Liver (tissue), 9 donors: Measurements from ENCODE around the gene PPP1R13B. TPM values are rescaled to one million over a fixed set of nuclear protein-coding genes. Genes with fewer than 3 reads are reported as not detected.

ENCODE experiments used
- DNase-seq: peaks from one replicate; pipeline ENCODE4 v3.0.0-alpha.2; 2017; ENCODE audit warnings: low spot score
- H3K27ac ChIP-seq, 2 donors: one replicate each; pipeline ENCODE4 v1.7.0; 2013; ENCODE audit warnings: inconsistent platforms in 2 of 2, low read length in 2 of 2, control low read depth in 1 of 2, low read depth in 1 of 2, mild to moderate bottlenecking in 1 of 2
- H3K27me3 ChIP-seq, 4 donors: one replicate each; pipeline versions ENCODE4 v1.6.1 to v1.7.0; 2013; ENCODE audit warnings: low read length in 3 of 4, inconsistent platforms in 1 of 4, mild to moderate bottlenecking in 1 of 4, moderate library complexity in 1 of 4; ENCODE audit not compliant: control insufficient read depth in 4 of 4, insufficient read depth in 4 of 4
- H3K36me3 ChIP-seq, 4 donors: one replicate each; pipeline versions ENCODE4 v1.6.1 to v1.7.0; 2013; ENCODE audit warnings: low read length in 3 of 4, mild to moderate bottlenecking in 3 of 4, low read depth in 1 of 4, moderate library complexity in 1 of 4; ENCODE audit not compliant: control insufficient read depth in 4 of 4, insufficient read depth in 3 of 4
- H3K4me1 ChIP-seq, 4 donors: one replicate each; pipeline versions ENCODE4 v1.6.1 to v1.7.0; 2013; ENCODE audit warnings: low read length in 3 of 4, mild to moderate bottlenecking in 3 of 4, moderate library complexity in 1 of 4; ENCODE audit not compliant: control insufficient read depth in 4 of 4, insufficient read depth in 4 of 4
- H3K4me3 ChIP-seq, 3 donors: one replicate each; pipeline versions ENCODE4 v1.6.1 to v1.7.0; 2013; ENCODE audit warnings: low read length in 3 of 3, control low read depth in 1 of 3, low read depth in 1 of 3, mild to moderate bottlenecking in 1 of 3
- H3K9ac ChIP-seq, 2 donors: one replicate each; pipeline ENCODE4 v1.7.0; 2013; ENCODE audit warnings: low read length in 2 of 2, mild to moderate bottlenecking in 2 of 2, moderate library complexity in 2 of 2, control low read depth in 1 of 2, low read depth in 1 of 2
- H3K9me3 ChIP-seq, 4 donors: one replicate each; pipeline versions ENCODE4 v1.6.1 to v1.7.0; 2013; ENCODE audit warnings: low read length in 3 of 4; ENCODE audit not compliant: control insufficient read depth in 4 of 4
- ATF3 ChIP-seq: IDR thresholded peaks from 2 replicates; pipeline ENCODE4 v1.6.1; 2016; ENCODE audit warnings: antibody characterized with exemption
- CTCF ChIP-seq: fragments of 150-350 bp; IDR thresholded peaks from 2 replicates; pipeline ENCODE4 v1.5.1; 2017; ENCODE audit warnings: improper control_type of control experiment, low read depth, low read length; ENCODE audit not compliant: missing input control
- FOXA1 ChIP-seq: IDR thresholded peaks from 2 replicates; pipeline ENCODE4 v1.6.1; 2016; ENCODE audit warnings: antibody characterized with exemption
- FOXA2 ChIP-seq: IDR thresholded peaks from 2 replicates; pipeline ENCODE4 v1.6.1; 2016; ENCODE audit warnings: antibody characterized with exemption
- GABPA ChIP-seq, 2 donors: IDR thresholded peaks in 1 of 2; conservative IDR thresholded peaks in 1 of 2; 2 replicates each; pipeline ENCODE4 v1.6.1; 2016; ENCODE audit warnings: antibody characterized with exemption in 2 of 2, mild to moderate bottlenecking in 1 of 2, moderate library complexity in 1 of 2
- HNF4A ChIP-seq, 2 donors: conservative IDR thresholded peaks; 2 replicates each; pipeline ENCODE4 v1.6.1; 2016; ENCODE audit warnings: antibody characterized with exemption in 2 of 2, mild to moderate bottlenecking in 2 of 2
- HNF4G ChIP-seq: IDR thresholded peaks from 2 replicates; pipeline ENCODE4 v1.6.1; 2016; ENCODE audit warnings: antibody characterized with exemption
- JUND ChIP-seq, 2 donors: IDR thresholded peaks; 2 replicates each; pipeline ENCODE4 v1.6.1; 2016; ENCODE audit warnings: antibody characterized with exemption in 2 of 2
- NR2F2 ChIP-seq: IDR thresholded peaks from 2 replicates; pipeline ENCODE4 v1.6.1; 2016; ENCODE audit warnings: antibody characterized with exemption
- RAD21 ChIP-seq, 2 donors: IDR thresholded peaks; 2 replicates each; pipeline ENCODE4 v1.6.1; 2016; ENCODE audit warnings: antibody characterized with exemption in 2 of 2, mild to moderate bottlenecking in 2 of 2
- REST ChIP-seq: IDR thresholded peaks from 2 replicates; pipeline ENCODE4 v1.6.1; 2016; ENCODE audit warnings: antibody characterized with exemption, mild to moderate bottlenecking
- RXRA ChIP-seq, 2 donors: IDR thresholded peaks; 2 replicates each; pipeline ENCODE4 v1.6.1; 2017 to 2018; ENCODE audit warnings: antibody characterized with exemption in 2 of 2, mild to moderate bottlenecking in 1 of 2
- TAF1 ChIP-seq: conservative IDR thresholded peaks from 2 replicates; pipeline ENCODE4 v1.6.1; 2016; ENCODE audit warnings: antibody characterized with exemption, mild to moderate bottlenecking
- ZBTB33 ChIP-seq: IDR thresholded peaks from 2 replicates; pipeline ENCODE4 v1.6.1; 2016; ENCODE audit warnings: antibody characterized with exemption
- WGBS: extraction: QIAGEN DNeasy Blood & Tissue Kit; methylation state at CpG from one replicate; pipeline ENCODE4 v1.1.7; 2013; 5-methylcytosine and 5-hydroxymethylcytosine counted together
- polyA plus RNA-seq, 2 donors: library from polyadenylated mRNA; stranded (reverse) in 1 of 2; unstranded in 1 of 2; fragments of 200-250 nt in 1 of 2; fragments of >200 nt in 1 of 2; fragmentation: Nextera tagmentation in 1 of 2; extraction: Ambion mirVana in 1 of 2; gene quantifications; one replicate each; pipeline versions ENCODE4 v1.2.1 to v1.2.3, GENCODE V29; 2013 to 2015
- total RNA-seq, 2 donors: library from RNA; depleted of rRNA; stranded (reverse); fragments of >200 nt; gene quantifications; one replicate each; pipeline ENCODE4 v1.2.3, GENCODE V29; 2014
- donor health status: healthy.
- donor health status: healthy.
- donor health status: healthy.
- donor health status: healthy.
- donor health status: healthy.

The PPP1R13B gene
- total and polyA plus RNA-seq, 4 donors = 3.2 to 15.1 (median 5.1) TPM

GRCh38 chr14:103688906-103689902 is 158.2 kb downstream of the PPP1R13B start (continued):
- TF ChIP-seq RAD21 (IDR thresholded peaks at IDR 0.05) (no peak), JUND (IDR thresholded peaks at IDR 0.05) (no peak), GABPA (IDR thresholded peaks at IDR 0.05 in 1 of 2, conservative IDR thresholded peaks at IDR 0.05 in 1 of 2) (no peak), ZBTB33 (no peak), FOXA2 (no peak), FOXA1 (no peak)

GRCh38 chr14:103688441-103688840 is 158.9 kb downstream of the PPP1R13B start:
- H3K36me3 ChIP-seq = peaks cover 18 to 40% (median 32%) of the 10 kb centered on the region in 4 donors
- H3K4me1 ChIP-seq = no peaks in the 10 kb centered on the region
- no peak for TF ChIP-seq GABPA (IDR thresholded peaks at IDR 0.05 in 1 of 2, conservative IDR thresholded peaks at IDR 0.05 in 1 of 2)
- TF ChIP-seq ATF3 = no peak
- no peak for TF ChIP-seq NR2F2
- no peak for TF ChIP-seq HNF4G
- no peak for TF ChIP-seq REST
- TF ChIP-seq CTCF = no peak
- no peak for TF ChIP-seq RXRA (IDR thresholded peaks at IDR 0.05)
- TF ChIP-seq TAF1 = no peak
- TF ChIP-seq HNF4A (conservative IDR thresholded peaks at IDR 0.05) = no peak
- no peaks in the 10 kb centered on the region for H3K9me3 ChIP-seq
- H3K4me3 ChIP-seq = no peak overlapping the region
- H3K27ac ChIP-seq = no peak overlapping the region
- 91% methylated on average over 5 of the region's 5 CpGs for WGBS
- no peak overlapping the region for H3K9ac ChIP-seq
- DNase-seq = no peak
- no peaks in the 10 kb centered on the region for H3K27me3 ChIP-seq
